Naive thymus-derived CD4-positive, alpha-beta T cell (primary cell): ENCODE data around the gene CGB2. TPM values are rescaled to one million over a fixed set of nuclear protein-coding genes. Genes with fewer than 3 reads are reported as not detected.
A peak's percentile ranks its signal among the peaks of the same experiment; 100 is the strongest.
"Not testable (repeated sequence)": the region's sequence is repeated elsewhere in the genome, so short reads cannot be mapped to it uniquely, and the experiment has no call there.

Experiments
- ATAC-seq: fragments of 150-1000 bp; cut with Tn5 transposase; 2 replicates; pipeline ENCODE4 v1.10.0; 2021; ENCODE audit warnings: mild to moderate bottlenecking, moderate library complexity
- CTCF ChIA-PET: fragments of 350-600 bp; sonication (Branson Sonifier 250); formaldehyde crosslinking; loops from one replicate; lab custom pipeline; 2021; ENCODE audit warnings: antibody characterized with exemption; lab: Charles Lee
- POLR2A ChIA-PET: fragments of 350-600 bp; sonication (Branson Sonifier 250); formaldehyde crosslinking; loops from one replicate; lab custom pipeline; 2021; ENCODE audit warnings: antibody characterized with exemption, inconsistent platforms; lab: Charles Lee
- DNase-seq, 9 donors: peaks; one replicate each; pipeline versions ENCODE4 v3.0.0 to v3.0.0-alpha.2; 2020 to 2022; ENCODE audit warnings: mixed read lengths in 1 of 9
- H3K27ac ChIP-seq: one replicate; pipeline ENCODE4 v1.7.0; 2013; ENCODE audit warnings: mild to moderate bottlenecking, low read depth, low read length, moderate library complexity
- H3K27me3 ChIP-seq, 2 donors: one replicate each; pipeline ENCODE4 v1.7.0; 2013; ENCODE audit warnings: low read length in 2 of 2, mild to moderate bottlenecking in 2 of 2, moderate library complexity in 2 of 2; ENCODE audit not compliant: control insufficient read depth in 2 of 2, insufficient read depth in 2 of 2
- H3K36me3 ChIP-seq, 3 experiments: 1 replicate in 2 of 3; 2 replicates in 1 of 3; pipeline ENCODE4 v1.7.0; 2013; ENCODE audit warnings: low read length in 3 of 3, mild to moderate bottlenecking in 3 of 3, moderate library complexity in 1 of 3; ENCODE audit not compliant: insufficient read depth in 3 of 3, control insufficient read depth in 2 of 3
- H3K4me1 ChIP-seq, 2 donors: one replicate each; pipeline ENCODE4 v1.7.0; 2013; ENCODE audit warnings: low read length in 2 of 2, mild to moderate bottlenecking in 2 of 2, moderate library complexity in 1 of 2; ENCODE audit not compliant: control insufficient read depth in 2 of 2, insufficient read depth in 2 of 2
- H3K4me3 ChIP-seq: 2 replicates; pipeline ENCODE4 v1.7.0; 2013; ENCODE audit warnings: mild to moderate bottlenecking, low read length
- H3K9me3 ChIP-seq, 3 experiments: 1 replicate in 2 of 3; 2 replicates in 1 of 3; pipeline ENCODE4 v1.7.0; 2013; ENCODE audit warnings: low read length in 3 of 3; ENCODE audit not compliant: control insufficient read depth in 2 of 3
- H3K27ac Mint-ChIP-seq, 9 donors: one replicate each; pipeline ENCODE4 v1.8.0; 2020 to 2022; ENCODE audit warnings: mixed read lengths in 9 of 9, mild to moderate bottlenecking in 8 of 9, moderate library complexity in 5 of 9, inconsistent platforms in 2 of 9
- H3K27me3 Mint-ChIP-seq, 5 donors: one replicate each; pipeline ENCODE4 v1.8.0; 2021 to 2022; ENCODE audit warnings: mixed read lengths in 5 of 5, mild to moderate bottlenecking in 1 of 5
- H3K36me3 Mint-ChIP-seq, 5 donors: one replicate each; pipeline ENCODE4 v1.8.0; 2020 to 2022; ENCODE audit warnings: mixed read lengths in 5 of 5, mild to moderate bottlenecking in 3 of 5, inconsistent platforms in 1 of 5
- H3K4me1 Mint-ChIP-seq, 7 donors: one replicate each; pipeline ENCODE4 v1.8.0; 2020 to 2022; ENCODE audit warnings: mixed read lengths in 7 of 7, mild to moderate bottlenecking in 3 of 7, inconsistent platforms in 1 of 7
- H3K4me3 Mint-ChIP-seq, 10 donors: one replicate each; pipeline ENCODE4 v1.8.0; 2020 to 2022; ENCODE audit warnings: mild to moderate bottlenecking in 10 of 10, mixed read lengths in 10 of 10, moderate library complexity in 6 of 10, inconsistent platforms in 2 of 10
- H3K9me3 Mint-ChIP-seq, 11 donors: one replicate each; pipeline ENCODE4 v1.8.0; 2020 to 2022; ENCODE audit warnings: mixed read lengths in 11 of 11, mild to moderate bottlenecking in 4 of 11, inconsistent platforms in 1 of 11, moderate library complexity in 1 of 11
- intact Hi-C, 2 donors: fragments of 100-400 bp; cut with micrococcal nuclease; formaldehyde crosslinking; loops; one replicate each; pipeline ENCODE4 v1.15.1; 2023
- polyA plus RNA-seq, 2 donors: library from polyadenylated mRNA; unstranded; fragments of 300-500 nt; fragmentation: Illumina TruSeq; gene quantifications; one replicate each; pipeline ENCODE4 v1.2.3, GENCODE V29; 2021
- total RNA-seq, 6 experiments: library from RNA in 5 of 6; stranded (reverse) in 5 of 6; gene quantifications; 1 replicate in 5 of 6; 2 replicates in 1 of 6; pipeline ENCODE4 v1.2.3 and lab custom pipeline; 2021 to 2026

The CGB2 gene
- total and polyA plus RNA-seq, 7 experiments from 2014 or later, result not detected

GRCh38 chr19:49018388-49019241, 13.1 kb upstream of the CGB2 start:
- not testable (repeated sequence) for H3K27me3 ChIP-seq, H3K36me3 Mint-ChIP-seq, H3K4me1 ChIP-seq, H3K9me3 ChIP-seq, H3K9me3 Mint-ChIP-seq, ATAC-seq
- ChIA-PET POLR2A (interaction anchor here (1.1 to 1.3 kb wide), 4 partner anchors 25 to 79 kb away, joined by 3 to 10 read pairs (median 5); partner anchors contain the start of genes GYS1 and RUVBL2), CTCF (interaction anchor here (0.6 to 2.6 kb wide), 7 partner anchors 9 to 415 kb away, joined by 3 to 11 read pairs (median 5); partner anchors contain the start of gene RUVBL2)
- Histone ChIP-seq H3K27ac (peak overlapping the region; percentile 48), H3K4me3 (peak overlapping the region; percentile 76), H3K36me3 (peaks cover 0 to 13% (median 0%) of the 10 kb centered on the region in 3 experiments)
- peak in 5 of 9 donors; percentile 23 to 36 (median 31) for DNase-seq
- peaks cover 0 to 22% (median 0%) of the 10 kb centered on the region in 5 donors for H3K27me3 Mint-ChIP-seq
- intact Hi-C loops, result loop anchor here (2.0 to 5.0 kb wide), 3 partner anchors 26 to 129 kb away; partner anchors contain the start of genes GYS1 (in 2 of the 2), RUVBL2 (in 2 of the 2) and CGB7 (in 1 of the 2)
- peak overlapping the region in 5 of 9 donors; percentile 36 to 81 (median 62) for H3K27ac Mint-ChIP-seq
- H3K4me3 Mint-ChIP-seq, result peak overlapping the region; percentile 78 to 95 (median 90)
- peaks cover 7 to 22% (median 18%) of the 10 kb centered on the region in 7 donors for H3K4me1 Mint-ChIP-seq

GRCh38 chr19:49019242-49019932, 12.3 kb upstream of the CGB2 start:
- intact Hi-C loops, result loop anchor here (2.0 to 5.0 kb wide), 3 partner anchors 27 to 128 kb away; partner anchors contain the start of genes GYS1 (in 2 of the 2), RUVBL2 (in 2 of the 2) and CGB7 (in 1 of the 2)
- ChIA-PET CTCF (interaction anchor here (0.7 to 2.6 kb wide), 2 partner anchors 9 to 19 kb away, joined by 3 to 11 read pairs; no protein-coding TSS in a partner anchor), POLR2A (interaction anchor here (1.1 kb wide), 1 partner anchor 26 kb away, joined by 6 read pairs; the partner anchor contains the start of genes GYS1 and RUVBL2)
- Histone ChIP-seq H3K9me3 (no peaks in the 10 kb centered on the region), H3K4me1 (peaks cover 0 to 4% of the 10 kb centered on the region in 2 donors), H3K36me3 (peaks cover 0 to 13% (median 0%) of the 10 kb centered on the region in 3 experiments), H3K4me3 (peak overlapping the region; percentile 76), H3K27me3 (no peaks in the 10 kb centered on the region), H3K27ac (no peak overlapping the region)
- Mint-ChIP-seq H3K27ac (peak overlapping the region in 7 of 9 donors; percentile 36 to 81 (median 66)), H3K9me3 (no peaks in the 10 kb centered on the region), H3K4me1 (peaks cover 7 to 22% (median 18%) of the 10 kb centered on the region in 7 donors), H3K36me3 (peaks cover 0 to 1% (median 0%) of the 10 kb centered on the region in 5 donors), H3K4me3 (peak overlapping the region; percentile 78 to 95 (median 90)), H3K27me3 (peaks cover 0 to 22% (median 0%) of the 10 kb centered on the region in 5 donors)
- peak; percentile 33 to 76 (median 55) for DNase-seq
- ATAC-seq, result peak; percentile 65

- ChIA-PET POLR2A (no interaction called here), CTCF (interaction anchor here (0.7 kb wide), 1 partner anchor 9 kb away, joined by 3 read pairs; no protein-coding TSS in a partner anchor)
- DNase-seq (no peak), ATAC-seq (no peak)
- no peaks in the 10 kb centered on the region for H3K27me3 ChIP-seq
- no peak overlapping the region for H3K4me3 ChIP-seq
- H3K27ac ChIP-seq, result no peak overlapping the region
- Mint-ChIP-seq H3K27me3 (peaks cover 0 to 22% (median 0%) of the 10 kb centered on the region in 5 donors), H3K4me1 (peaks cover 7 to 22% (median 18%) of the 10 kb centered on the region in 7 donors), H3K4me3 (peak overlapping the region in 5 of 10 donors; percentile 78 to 95 (median 89)), H3K27ac (peak overlapping the region in 1 of 9 donors; percentile 32), H3K36me3 (no peaks in the 10 kb centered on the region), H3K9me3 (no peaks in the 10 kb centered on the region)
- H3K36me3 ChIP-seq, result peaks cover 0 to 6% (median 0%) of the 10 kb centered on the region in 3 experiments
- peaks cover 0 to 4% of the 10 kb centered on the region in 2 donors for H3K4me1 ChIP-seq
- H3K9me3 ChIP-seq, result no peaks in the 10 kb centered on the region
- intact Hi-C loops, result no loop called here
These were observed 11.3 kb upstream of the CGB2 start for GRCh38 chr19:49020342-49020741.

- H3K4me1 ChIP-seq, result peaks cover 0 to 4% of the 10 kb centered on the region in 2 donors
- POLR2A ChIA-PET, result interaction anchor here (1.4 kb wide), 1 partner anchor 28 kb away, joined by 3 read pairs; the partner anchor contains the start of gene GYS1
- H3K4me3 Mint-ChIP-seq, result no peak overlapping the region
These were observed 10.5 kb upstream of the CGB2 start for GRCh38 chr19:49020931-49021895.

GRCh38 chr19:49022116-49022515, 9.6 kb upstream of the CGB2 start:
- H3K4me1 ChIP-seq, result peaks cover 0 to 4% of the 10 kb centered on the region in 2 donors
- CTCF ChIA-PET, result interaction anchor here (1.0 kb wide), 1 partner anchor 23 kb away, joined by 3 read pairs; no protein-coding TSS in a partner anchor
- Mint-ChIP-seq H3K27me3 (peaks cover 0 to 22% (median 0%) of the 10 kb centered on the region in 5 donors), H3K4me3 (peak overlapping the region in 1 of 10 donors; percentile 7), H3K9me3 (no peaks in the 10 kb centered on the region), H3K4me1 (peaks cover 7 to 21% (median 16%) of the 10 kb centered on the region in 7 donors), H3K36me3 (no peaks in the 10 kb centered on the region), H3K27ac (no peak overlapping the region)
- POLR2A ChIA-PET, result interaction anchor here (0.6 to 1.4 kb wide), 2 partner anchors 29 to 63 kb away, joined by 3 to 5 read pairs; partner anchors contain the start of gene GYS1
- no peak overlapping the region for H3K4me3 ChIP-seq
- H3K9me3 ChIP-seq, result no peaks in the 10 kb centered on the region
- intact Hi-C loops, result no loop called here
- ATAC-seq (no peak), DNase-seq (no peak)
- no peak overlapping the region for H3K27ac ChIP-seq
- no peaks in the 10 kb centered on the region for H3K36me3 ChIP-seq
- H3K27me3 ChIP-seq, result no peaks in the 10 kb centered on the region

More at GRCh38 chr19:49020931-49021895, 10.5 kb upstream of the CGB2 start:
- ATAC-seq, result no peak
- peaks cover 0 to 22% (median 0%) of the 10 kb centered on the region in 5 donors for H3K27me3 Mint-ChIP-seq
- H3K9me3 Mint-ChIP-seq, result no peaks in the 10 kb centered on the region
- H3K27me3 ChIP-seq, result no peaks in the 10 kb centered on the region
- CTCF ChIA-PET, result interaction anchor here (0.6 to 1.0 kb wide), 2 partner anchors 22 to 453 kb away, joined by 3 to 4 read pairs; partner anchors contain the start of gene FLT3LG
- DNase-seq, result no peak
- peaks cover 7 to 22% (median 18%) of the 10 kb centered on the region in 7 donors for H3K4me1 Mint-ChIP-seq
- no peak overlapping the region for H3K4me3 ChIP-seq
- no peaks in the 10 kb centered on the region for H3K36me3 Mint-ChIP-seq
- no peak overlapping the region for H3K27ac ChIP-seq
- H3K27ac Mint-ChIP-seq, result peak overlapping the region in 2 of 9 donors; percentile 32 to 55
- intact Hi-C loops, result no loop called here
- no peaks in the 10 kb centered on the region for H3K36me3 ChIP-seq
- H3K9me3 ChIP-seq, result no peaks in the 10 kb centered on the region
